ENCODE measurements around the gene MEX3D.

DNA sequence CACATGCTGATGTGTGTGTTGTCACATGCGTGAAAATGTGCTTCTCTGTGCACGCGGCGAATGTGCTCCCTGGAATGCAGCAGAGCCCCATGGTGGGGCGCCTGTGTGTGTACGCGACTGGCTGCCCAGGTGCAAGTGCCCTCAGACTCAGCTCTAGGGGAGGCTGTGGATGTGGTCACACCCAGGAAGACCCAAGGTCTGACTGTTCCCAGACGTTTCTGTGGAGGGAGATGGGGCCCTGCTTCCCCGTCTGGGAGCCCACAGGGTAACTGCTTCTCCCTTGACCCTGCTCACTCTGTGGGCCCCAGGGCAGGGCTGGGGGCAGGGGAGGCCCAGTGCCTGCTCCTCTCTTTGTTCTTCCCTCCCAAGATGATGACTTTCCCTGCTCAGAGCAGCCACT lies 45.0 kb upstream of the MEX3D start:
- TF ChIP-seq, protein P1, sequence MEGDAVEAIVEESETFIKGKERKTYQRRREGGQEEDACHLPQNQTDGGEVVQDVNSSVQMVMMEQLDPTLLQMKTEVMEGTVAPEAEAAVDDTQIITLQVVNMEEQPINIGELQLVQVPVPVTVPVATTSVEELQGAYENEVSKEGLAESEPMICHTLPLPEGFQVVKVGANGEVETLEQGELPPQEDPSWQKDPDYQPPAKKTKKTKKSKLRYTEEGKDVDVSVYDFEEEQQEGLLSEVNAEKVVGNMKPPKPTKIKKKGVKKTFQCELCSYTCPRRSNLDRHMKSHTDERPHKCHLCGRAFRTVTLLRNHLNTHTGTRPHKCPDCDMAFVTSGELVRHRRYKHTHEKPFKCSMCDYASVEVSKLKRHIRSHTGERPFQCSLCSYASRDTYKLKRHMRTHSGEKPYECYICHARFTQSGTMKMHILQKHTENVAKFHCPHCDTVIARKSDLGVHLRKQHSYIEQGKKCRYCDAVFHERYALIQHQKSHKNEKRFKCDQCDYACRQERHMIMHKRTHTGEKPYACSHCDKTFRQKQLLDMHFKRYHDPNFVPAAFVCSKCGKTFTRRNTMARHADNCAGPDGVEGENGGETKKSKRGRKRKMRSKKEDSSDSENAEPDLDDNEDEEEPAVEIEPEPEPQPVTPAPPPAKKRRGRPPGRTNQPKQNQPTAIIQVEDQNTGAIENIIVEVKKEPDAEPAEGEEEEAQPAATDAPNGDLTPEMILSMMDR (IDR thresholded peaks at IDR 0.05) = no peak
- no peak for TF ChIP-seq ZFX (IDR thresholded peaks at IDR 0.05; ENCODE audit: borderline replicate concordance)
